DND-41 (cell line): Measurements from ENCODE around the gene ZMYM3.
A peak's percentile ranks its signal among the peaks of the same experiment; 100 is the strongest.

Experiments
- ATAC-seq: fragments of 200-7000 bp; cut with Tn5 transposase; 3 replicates; pipeline ENCODE4 v1.9.1; 2021; ENCODE audit warnings: low read depth; ENCODE audit not compliant: insufficient read depth
- DNase-seq: peaks from one replicate; pipeline ENCODE4 v3.0.0-alpha.2; 2020
- H2AFZ ChIP-seq: 2 replicates; pipeline ENCODE4 v1.6.0; 2012; ENCODE audit warnings: low read depth, low read length
- H3K27ac ChIP-seq: 2 replicates; pipeline ENCODE4 v1.5.1; 2012; ENCODE audit warnings: low read length, inconsistent platforms
- H3K27me3 ChIP-seq: fragments of 200-600 bp; sonication (generic); 2 replicates; pipeline ENCODE4 v1.6.0; 2012; ENCODE audit warnings: low read length, mild to moderate bottlenecking, inconsistent platforms; ENCODE audit not compliant: insufficient read depth, poor library complexity
- H3K36me3 ChIP-seq: 2 replicates; pipeline ENCODE4 v1.5.1; 2012; ENCODE audit warnings: low read length, inconsistent platforms; ENCODE audit not compliant: insufficient read depth
- H3K4me1 ChIP-seq: 2 replicates; pipeline ENCODE4 v1.5.1; 2012; ENCODE audit warnings: mild to moderate bottlenecking, low read length; ENCODE audit not compliant: insufficient read depth
- H3K4me2 ChIP-seq: 2 replicates; pipeline ENCODE4 v1.6.0; 2012; ENCODE audit warnings: mild to moderate bottlenecking, moderate library complexity, low read length, inconsistent platforms; ENCODE audit not compliant: insufficient read depth
- H3K4me3 ChIP-seq, 2 experiments: fragments of 200-600 bp in 1 of 2; shearing (Covaris generic) in 1 of 2; 2 replicates each; pipeline ENCODE4 v1.5.1; 2012 to 2016; ENCODE audit warnings: inconsistent platforms in 2 of 2, low read length in 2 of 2, mild to moderate bottlenecking in 2 of 2, low read depth in 1 of 2, moderate library complexity in 1 of 2
- H3K79me2 ChIP-seq: 2 replicates; pipeline ENCODE4 v1.6.0; 2012; ENCODE audit warnings: low read length, inconsistent platforms; ENCODE audit not compliant: insufficient read depth
- H3K9ac ChIP-seq: 2 replicates; pipeline ENCODE4 v1.6.0; 2012; ENCODE audit warnings: low read depth, mild to moderate bottlenecking, inconsistent platforms, low read length, moderate library complexity
- H3K9me3 ChIP-seq: 2 replicates; pipeline ENCODE4 v1.5.1; 2012; ENCODE audit warnings: low read length, moderate library complexity, mild to moderate bottlenecking, inconsistent platforms; ENCODE audit not compliant: insufficient read depth, severe bottlenecking
- H4K20me1 ChIP-seq: 2 replicates; pipeline ENCODE4 v1.6.0; 2012; ENCODE audit warnings: low read length; ENCODE audit not compliant: insufficient read depth
- CTCF ChIP-seq: IDR thresholded peaks from 2 replicates; pipeline ENCODE4 v1.5.1; 2012; ENCODE audit warnings: borderline replicate concordance, low read length, moderate library complexity, mild to moderate bottlenecking; ENCODE audit not compliant: poor library complexity, severe bottlenecking; ENCODE audit errors: extremely low read depth
- EZH2 ChIP-seq: IDR thresholded peaks from 3 replicates; pipeline ENCODE4 v1.6.1; 2012; ENCODE audit warnings: borderline replicate concordance, low read depth, mild to moderate bottlenecking, moderate library complexity, low read length, inconsistent platforms; ENCODE audit not compliant: severe bottlenecking

Gene ZMYM3

GRCh38 chrX:71291381-71291780, 37.4 kb upstream of the ZMYM3 start:
- no peak overlapping the region for H2AFZ ChIP-seq
- H3K27me3 ChIP-seq = no peaks in the 10 kb centered on the region
- peak overlapping the region; percentile 17; the same call in 1 of the 2 replicates for H3K4me2 ChIP-seq
- peaks cover 25% of the 10 kb centered on the region for H3K4me1 ChIP-seq
- DNase-seq (no peak), ATAC-seq (no peak)
- H4K20me1 ChIP-seq = peaks cover 50% of the 10 kb centered on the region
- H3K27ac ChIP-seq = no peak overlapping the region
- no peaks in the 10 kb centered on the region for H3K9me3 ChIP-seq
- peaks cover 77% of the 10 kb centered on the region for H3K79me2 ChIP-seq
- H3K4me3 ChIP-seq = no peak overlapping the region
- no peak overlapping the region for H3K9ac ChIP-seq
- TF ChIP-seq CTCF (no peak), EZH2 (no peak)
- H3K36me3 ChIP-seq = peaks cover 86% of the 10 kb centered on the region

- Histone ChIP-seq H3K4me2 (peak overlapping the region; percentile 69), H3K79me2 (peaks cover 75% of the 10 kb centered on the region), H4K20me1 (peaks cover 52% of the 10 kb centered on the region), H3K36me3 (peaks cover 54% of the 10 kb centered on the region), H3K27me3 (no peaks in the 10 kb centered on the region), H3K4me1 (peaks cover 52% of the 10 kb centered on the region), H3K27ac (no peak overlapping the region), H2AFZ (no peak overlapping the region), H3K4me3 (peak overlapping the region; percentile 89 to 97; a peak in 3 of 4 replicates), H3K9me3 (no peaks in the 10 kb centered on the region), H3K9ac (peak overlapping the region; percentile 90)
- DNase-seq (no peak), ATAC-seq (no peak)
- TF ChIP-seq EZH2 = no peak
- TF ChIP-seq CTCF = no peak
Measured at GRCh38 chrX:71285929-71286328, 32.0 kb upstream of the ZMYM3 start.

- peak within 1 kb of the TSS; percentile 85 for H2AFZ ChIP-seq
- TF ChIP-seq EZH2 (no peak), CTCF (peak; percentile 44)
- H3K9ac ChIP-seq = peak within 1 kb of the TSS; percentile 90
- H3K27ac ChIP-seq = peak within 1 kb of the TSS; percentile 100
- peaks cover 47% of the 10 kb centered on the region for H3K4me1 ChIP-seq
- peak; percentile 86 for ATAC-seq
- no peaks in the 10 kb centered on the region for H3K9me3 ChIP-seq
- peaks cover 35% of the 10 kb centered on the region for H3K36me3 ChIP-seq
- peak within 1 kb of the TSS; percentile 89 to 97 for H3K4me3 ChIP-seq
- H4K20me1 ChIP-seq = peaks cover 40% of the 10 kb centered on the region
- H3K27me3 ChIP-seq = no peaks in the 10 kb centered on the region
- peak within 1 kb of the TSS; percentile 69 for H3K4me2 ChIP-seq
- H3K79me2 ChIP-seq = peaks cover 52% of the 10 kb centered on the region
- peak; percentile 93 for DNase-seq
Measured at GRCh38 chrX:71283403-71284143, 29.6 kb upstream of the ZMYM3 start, which contains the start of gene NONO. TSS of gene NONO (plus strand) at chrX:71283635. CDS start at chrX:71290638, 7,003 bp downstream.
